HCT116 (cell line): Measurements from ENCODE around the gene ZSCAN2. TPM values are rescaled to one million over a fixed set of nuclear protein-coding genes. Genes with fewer than 3 reads are reported as not detected.

Experiments
- ATAC-seq: fragments of 200-7000 bp; cut with Tn5 transposase; 2 replicates; pipeline ENCODE4 v1.9.1; 2020; ENCODE audit warnings: mild to moderate bottlenecking, moderate library complexity
- BruUV-seq: library from RNA; stranded (reverse); fragments of 400-500 nt; replicated peaks from 2 replicates; lab custom pipeline; 2021; lab: Mats Ljungman, UMichigan
- CTCF ChIA-PET: fragments of 300-600 bp; sonication (Branson Sonifier 250); formaldehyde crosslinking; loops from one replicate; lab custom pipeline; 2021; ENCODE audit warnings: antibody characterized with exemption; lab: Charles Lee
- POLR2A ChIA-PET: fragments of 300-600, 350-600 bp; sonication (Branson Sonifier 250); formaldehyde crosslinking; loops from one replicate; lab custom pipeline; 2021; ENCODE audit warnings: antibody characterized with exemption; lab: Charles Lee
- RAD21 ChIA-PET, 2 experiments: fragments of 300-600 bp; sonication (Branson Sonifier 250); formaldehyde crosslinking; loops; one replicate each; lab custom pipeline; 2023; ENCODE audit warnings: low total read pairs in 2 of 2; ENCODE audit not compliant: uncharacterized antibody in 2 of 2, unreplicated experiment in 2 of 2, low non-redundant PET in 1 of 2; lab: Charles Lee
- DNase-seq: peaks from one replicate; pipeline ENCODE4 v3.0.0-alpha.2; 2010; ENCODE audit warnings: low read depth, low spot score
- H2AFZ ChIP-seq: fragments of 200-600 bp; shearing (Covaris generic), sonication (generic); 2 replicates; pipeline ENCODE4 v1.6.1; 2017; ENCODE audit warnings: low read depth, mixed run types, mixed read lengths, antibody characterized with exemption, low read length; ENCODE audit not compliant: poor library complexity, severe bottlenecking
- H3K27ac ChIP-seq: 2 replicates; pipeline ENCODE4 v1.5.1; 2012; ENCODE audit warnings: low read depth, low read length
- H3K27me3 ChIP-seq: fragments of 200-600 bp; sonication (generic); 2 replicates; pipeline ENCODE4 v1.6.1; 2016; ENCODE audit warnings: mixed run types, low read length, mixed read lengths; ENCODE audit not compliant: insufficient read depth
- H3K36me3 ChIP-seq, 2 experiments: fragments of 200-500 bp in 1 of 2; fragments of 200-600 bp in 1 of 2; sonication (Bioruptor generic) in 1 of 2; sonication (generic) in 1 of 2; 2 replicates each; pipeline versions ENCODE4 v1.5.1 to v1.6.1; 2014 to 2016; ENCODE audit warnings: low read length in 2 of 2, inconsistent platforms in 1 of 2, mixed read lengths in 1 of 2, mixed run types in 1 of 2; ENCODE audit not compliant: insufficient read depth in 2 of 2, control insufficient read depth in 1 of 2
- H3K4me1 ChIP-seq, 2 experiments: fragments of 200-600 bp in 1 of 2; sonication (generic) in 1 of 2; 2 replicates each; pipeline versions ENCODE4 v1.5.1 to v1.6.1; 2012 to 2017; ENCODE audit warnings: low read length in 2 of 2, inconsistent platforms in 1 of 2, mild to moderate bottlenecking in 1 of 2, mixed read lengths in 1 of 2, mixed run types in 1 of 2, moderate library complexity in 1 of 2; ENCODE audit not compliant: insufficient read depth in 2 of 2, control insufficient read depth in 1 of 2
- H3K4me2 ChIP-seq: fragments of 200-600 bp; sonication (generic); 2 replicates; pipeline ENCODE4 v1.6.1; 2017; ENCODE audit warnings: mixed run types, low read length, mixed read lengths
- H3K4me3 ChIP-seq, 2 experiments: fragments of 200-600 bp in 1 of 2; sonication (generic) in 1 of 2; replicated peaks in 1 of 2; 2 replicates each; pipeline ENCODE4 v1.5.1; 2011 to 2016; ENCODE audit warnings: low read length in 2 of 2, control low read depth in 1 of 2, low read depth in 1 of 2, mild to moderate bottlenecking in 1 of 2, mixed read lengths in 1 of 2, mixed run types in 1 of 2
- H3K79me2 ChIP-seq: fragments of 200-600 bp; sonication (generic); 2 replicates; pipeline ENCODE4 v1.6.1; 2017; ENCODE audit warnings: mild to moderate bottlenecking, mixed run types, low read length, moderate library complexity, mixed read lengths; ENCODE audit not compliant: insufficient read depth
- H3K9ac ChIP-seq: fragments of 200-600 bp; sonication (generic); 2 replicates; pipeline ENCODE4 v1.6.1; 2016; ENCODE audit warnings: low read length, mixed read lengths
- H3K9me2 ChIP-seq: fragments of 200-600 bp; sonication (generic), shearing (Covaris generic); 2 replicates; pipeline ENCODE4 v1.6.1; 2017; ENCODE audit warnings: mixed run types, mild to moderate bottlenecking, moderate library complexity; ENCODE audit not compliant: insufficient read depth
- H3K9me3 ChIP-seq, 2 experiments: fragments of 200-500 bp in 1 of 2; fragments of 200-600 bp in 1 of 2; sonication (Bioruptor generic) in 1 of 2; sonication (generic) in 1 of 2; 2 replicates each; pipeline ENCODE4 v1.6.1; 2014 to 2017; ENCODE audit warnings: low read length in 2 of 2, mixed read lengths in 2 of 2, inconsistent platforms in 1 of 2, low read depth in 1 of 2, mild to moderate bottlenecking in 1 of 2, mixed run types in 1 of 2, moderate library complexity in 1 of 2; ENCODE audit not compliant: control insufficient read depth in 1 of 2, insufficient read depth in 1 of 2
- H4K20me1 ChIP-seq: fragments of 200-600 bp; sonication (generic), shearing (Covaris generic); 2 replicates; pipeline ENCODE4 v1.6.1; 2017; ENCODE audit warnings: mixed run types, mild to moderate bottlenecking, moderate library complexity; ENCODE audit not compliant: insufficient read depth
- ATF3 ChIP-seq: IDR thresholded peaks from 2 replicates; pipeline ENCODE4 v1.6.1; 2012
- CBX3 ChIP-seq: IDR thresholded peaks from 2 replicates; pipeline ENCODE4 v1.6.1; 2012; ENCODE audit warnings: low read depth
- CTCF ChIP-seq, 3 experiments: fragments of 200-600 bp in 1 of 3; sonication (generic) in 1 of 3; IDR thresholded peaks in 2 of 3; conservative IDR thresholded peaks in 1 of 3; 2 replicates each; pipeline ENCODE4 v1.5.1; 2012 to 2017; ENCODE audit warnings: low read depth in 2 of 3, low read length in 2 of 3, antibody characterized with exemption in 1 of 3, borderline replicate concordance in 1 of 3, control low read depth in 1 of 3, mild to moderate bottlenecking in 1 of 3, mixed read lengths in 1 of 3, mixed run types in 1 of 3, moderate library complexity in 1 of 3; ENCODE audit not compliant: insufficient read depth in 1 of 3
- EGR1 ChIP-seq: IDR thresholded peaks from 2 replicates; pipeline ENCODE4 v1.6.1; 2012; ENCODE audit warnings: low read depth
- EZH2phosphoT487 ChIP-seq: fragments of 200-600 bp; IDR thresholded peaks from 2 replicates; pipeline ENCODE4 v1.6.1; 2018; ENCODE audit warnings: antibody characterized with exemption, borderline replicate concordance
- JUND ChIP-seq: IDR thresholded peaks from 2 replicates; pipeline ENCODE4 v1.6.1; 2012
- POLR2A ChIP-seq: IDR thresholded peaks from 2 replicates; pipeline ENCODE4 v1.7.0; 2011; ENCODE audit warnings: borderline replicate concordance; ENCODE audit not compliant: insufficient read depth, insufficient read length; ENCODE audit errors: extremely low read depth
- RAD21 ChIP-seq: IDR thresholded peaks from 2 replicates; pipeline ENCODE4 v1.6.1; 2012; ENCODE audit warnings: low read depth, mild to moderate bottlenecking
- SIN3A ChIP-seq: IDR thresholded peaks from 2 replicates; pipeline ENCODE4 v1.6.1; 2012; ENCODE audit warnings: low read depth
- SP1 ChIP-seq: IDR thresholded peaks from 2 replicates; pipeline ENCODE4 v1.6.1; 2012; ENCODE audit warnings: low read depth
- SRF ChIP-seq: IDR thresholded peaks from 2 replicates; pipeline ENCODE4 v1.6.1; 2012; ENCODE audit warnings: low read depth
- YY1 ChIP-seq: IDR thresholded peaks from 2 replicates; pipeline ENCODE4 v1.6.1; 2011; ENCODE audit warnings: low read length, low read depth, moderate library complexity, mild to moderate bottlenecking; ENCODE audit not compliant: insufficient replicate concordance; ENCODE audit errors: extremely low read depth
- ZBTB33 ChIP-seq: IDR thresholded peaks from 2 replicates; pipeline ENCODE4 v1.6.1; 2011; ENCODE audit warnings: mild to moderate bottlenecking, low read length, moderate library complexity; ENCODE audit not compliant: insufficient replicate concordance; ENCODE audit errors: extremely low read depth
- ZNF274 ChIP-seq: fragments of 200-500 bp; sonication (Bioruptor generic); IDR thresholded peaks from 2 replicates; pipeline ENCODE4 v1.6.1; 2014; ENCODE audit warnings: mild to moderate bottlenecking, low read depth, low read length, inconsistent platforms
- intact Hi-C: fragments of 100-400 bp; cut with micrococcal nuclease; formaldehyde crosslinking; loops from 2 replicates; pipeline ENCODE4 v1.10.0; 2022
- total RNA-seq: library from RNA; stranded (reverse); gene quantifications from one replicate; pipeline ENCODE4 v1.2.1, GENCODE V29; 2021; ENCODE audit not compliant: unreplicated experiment
- TF ChIP-seq, protein P1 (sequence below): IDR thresholded peaks from 2 replicates; pipeline ENCODE4 v1.6.1; 2012; ENCODE audit warnings: low read depth

ZSCAN2 gene
- total RNA-seq, 1 experiment from 2014 or later, result 15.5 TPM

- TF ChIP-seq CTCF (IDR thresholded peaks at IDR 0.05 in 2 of 3, conservative IDR thresholded peaks at IDR 0.05 in 1 of 3; ENCODE audit: borderline replicate concordance in 1 of 3, insufficient read depth in 1 of 3, low read depth in 2 of 3, low read length in 2 of 3), result no peak
- no peak for TF ChIP-seq ZNF274
- TF ChIP-seq EGR1, result no peak
- TF ChIP-seq, protein P1, sequence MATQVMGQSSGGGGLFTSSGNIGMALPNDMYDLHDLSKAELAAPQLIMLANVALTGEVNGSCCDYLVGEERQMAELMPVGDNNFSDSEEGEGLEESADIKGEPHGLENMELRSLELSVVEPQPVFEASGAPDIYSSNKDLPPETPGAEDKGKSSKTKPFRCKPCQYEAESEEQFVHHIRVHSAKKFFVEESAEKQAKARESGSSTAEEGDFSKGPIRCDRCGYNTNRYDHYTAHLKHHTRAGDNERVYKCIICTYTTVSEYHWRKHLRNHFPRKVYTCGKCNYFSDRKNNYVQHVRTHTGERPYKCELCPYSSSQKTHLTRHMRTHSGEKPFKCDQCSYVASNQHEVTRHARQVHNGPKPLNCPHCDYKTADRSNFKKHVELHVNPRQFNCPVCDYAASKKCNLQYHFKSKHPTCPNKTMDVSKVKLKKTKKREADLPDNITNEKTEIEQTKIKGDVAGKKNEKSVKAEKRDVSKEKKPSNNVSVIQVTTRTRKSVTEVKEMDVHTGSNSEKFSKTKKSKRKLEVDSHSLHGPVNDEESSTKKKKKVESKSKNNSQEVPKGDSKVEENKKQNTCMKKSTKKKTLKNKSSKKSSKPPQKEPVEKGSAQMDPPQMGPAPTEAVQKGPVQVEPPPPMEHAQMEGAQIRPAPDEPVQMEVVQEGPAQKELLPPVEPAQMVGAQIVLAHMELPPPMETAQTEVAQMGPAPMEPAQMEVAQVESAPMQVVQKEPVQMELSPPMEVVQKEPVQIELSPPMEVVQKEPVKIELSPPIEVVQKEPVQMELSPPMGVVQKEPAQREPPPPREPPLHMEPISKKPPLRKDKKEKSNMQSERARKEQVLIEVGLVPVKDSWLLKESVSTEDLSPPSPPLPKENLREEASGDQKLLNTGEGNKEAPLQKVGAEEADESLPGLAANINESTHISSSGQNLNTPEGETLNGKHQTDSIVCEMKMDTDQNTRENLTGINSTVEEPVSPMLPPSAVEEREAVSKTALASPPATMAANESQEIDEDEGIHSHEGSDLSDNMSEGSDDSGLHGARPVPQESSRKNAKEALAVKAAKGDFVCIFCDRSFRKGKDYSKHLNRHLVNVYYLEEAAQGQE, result no peak
- no peak for TF ChIP-seq EZH2phosphoT487
- TF ChIP-seq, all 23 proteins: peak for 0
These were observed 56.2 kb downstream of the ZSCAN2 start (continued) for GRCh38 chr15:84656972-84657371.

DNA sequence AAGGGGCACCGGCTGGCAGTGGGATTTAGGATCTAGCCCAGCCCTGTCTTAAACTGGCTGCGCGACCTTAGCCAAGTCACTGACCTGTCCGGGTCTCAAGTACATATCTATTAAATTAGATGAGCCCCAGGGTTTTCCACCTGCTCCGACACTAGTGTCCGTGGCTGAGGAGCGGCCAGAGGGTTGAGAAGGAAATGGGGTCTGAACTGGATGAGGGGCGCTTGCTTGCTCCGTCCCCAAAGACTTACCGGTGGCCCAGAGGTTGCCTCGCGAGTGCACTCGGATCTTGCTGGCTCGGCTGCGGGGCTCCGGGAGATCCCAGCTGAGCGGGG is 56.9 kb downstream of the ZSCAN2 start:
- no peak for ATAC-seq
- peak overlapping the region; percentile 59 for H3K9ac ChIP-seq

More for the DNA sequence above, 56.9 kb downstream of the ZSCAN2 start:
- CTCF ChIA-PET, result no interaction called here
- Histone ChIP-seq H3K9me3 (no peaks in the 10 kb centered on the region), H3K79me2 (peaks cover 14% of the 10 kb centered on the region), H3K4me2 (peak overlapping the region; percentile 75), H3K36me3 (peaks cover under 1 to 2% of the 10 kb centered on the region in 2 experiments; a peak in 2 of 4 replicates)
- no TSS peak for BruUV-seq
- RAD21 ChIA-PET, result no interaction called here
- no peak for TF ChIP-seq ATF3
- no peak for TF ChIP-seq YY1
- TF ChIP-seq SIN3A, result no peak
- TF ChIP-seq SP1, result no peak
- TF ChIP-seq JUND, result no peak
- no peak for TF ChIP-seq CBX3
- no peak for TF ChIP-seq POLR2A
- no peak for TF ChIP-seq ZBTB33
- TF ChIP-seq RAD21, result no peak
- TF ChIP-seq ZNF274, result no peak
- TF ChIP-seq SRF, result no peak
- TF ChIP-seq, all 23 proteins: peak for 0
- no peaks in the 10 kb centered on the region for H3K9me2 ChIP-seq
- peak overlapping the region; percentile 58; the same call in 1 of the 2 replicates for H3K27ac ChIP-seq
- POLR2A ChIA-PET, result no interaction called here
- H4K20me1 ChIP-seq, result no peaks in the 10 kb centered on the region
- peak overlapping the region; percentile 31 to 56 for H3K4me3 ChIP-seq
- intact Hi-C loops, result loop anchor here (10.0 kb wide), 1 partner anchor 117 kb away; no protein-coding TSS in a partner anchor
- DNase-seq, result no peak
- H2AFZ ChIP-seq, result no peak overlapping the region
- H3K27me3 ChIP-seq, result no peaks in the 10 kb centered on the region
- H3K4me1 ChIP-seq, result peaks cover 19 to 38% of the 10 kb centered on the region in 2 experiments
